Middle frontal gyrus (tissue), 1 donor: ENCODE measurements around the gene RBM41.

ENCODE experiments used
- DNase-seq: peaks from one replicate; pipeline ENCODE4 v3.0.0-alpha.2; 2015; ENCODE audit warnings: low spot score; ENCODE audit errors: extremely low spot score

The RBM41 gene

GRCh38 chrX:107029752-107030151 is 88.9 kb downstream of the RBM41 start:
- no peak for DNase-seq

- DNase-seq: peak; percentile 5
These were observed 93.1 kb downstream of the RBM41 start for GRCh38 chrX:107025545-107025944.

- DNase-seq: no peak
These were observed 103.7 kb downstream of the RBM41 start for GRCh38 chrX:107014936-107015335.
